HepG2 (cell line): ENCODE measurements around the gene SPNS2. TPM values are rescaled to one million over a fixed set of nuclear protein-coding genes. Genes with fewer than 3 reads are reported as not detected.

ENCODE experiments used
- ATAC-seq: fragments of 200-7000 bp; cut with Tn5 transposase; 3 replicates; pipeline ENCODE4 v1.9.1; 2020; ENCODE audit warnings: mild to moderate bottlenecking, moderate library complexity
- BruUV-seq: library from RNA; stranded (reverse); fragments of 400-500 nt; replicated peaks from 2 replicates; lab custom pipeline; 2021; lab: Mats Ljungman, UMichigan
- CTCF ChIA-PET: fragments of 300-600 bp; formaldehyde crosslinking; extraction: SDS; loops from one replicate; lab custom pipeline; 2021; ENCODE audit warnings: low total read pairs, inconsistent platforms, low intra/inter-chr PET ratio; lab: Yijun Ruan, JAX
- POLR2A ChIA-PET: fragments of 350-600 bp; sonication (Branson Sonifier 250); formaldehyde crosslinking; loops from one replicate; lab custom pipeline; 2020; ENCODE audit warnings: antibody characterized with exemption, inconsistent platforms; lab: Yijun Ruan, JAX
- DNase-seq: peaks from one replicate; pipeline ENCODE4 v3.0.0-alpha.2; 2015; ENCODE audit warnings: low spot score
- FAIRE-seq: peaks from 3 replicates; lab custom pipeline; 2011; peaks lifted over from hg19 to GRCh38; lab: Jason Lieb, UNC
- H2AFZ ChIP-seq: one replicate; pipeline ENCODE4 v1.6.1; 2011; ENCODE audit warnings: low read length, inconsistent platforms
- H3K27ac ChIP-seq: fragments of 300-600 bp; 3 replicates; pipeline ENCODE4 v1.8.0; 2011; ENCODE audit warnings: mixed run types, mild to moderate bottlenecking, mixed read lengths, low read length, inconsistent platforms; ENCODE audit not compliant: insufficient read depth; ENCODE audit errors: extremely low read length
- H3K27me3 ChIP-seq, 2 experiments: fragments of 200-600 bp in 1 of 2; 2 replicates in 1 of 2; 3 replicates in 1 of 2; pipeline versions ENCODE4 v1.6.0 to v1.8.0; 2011; ENCODE audit warnings: low read length in 2 of 2, mild to moderate bottlenecking in 2 of 2, moderate library complexity in 2 of 2, inconsistent platforms in 1 of 2; ENCODE audit not compliant: insufficient read depth in 2 of 2, control insufficient read depth in 1 of 2
- H3K36me3 ChIP-seq, 2 experiments: fragments of 200-600 bp in 1 of 2; replicated peaks in 1 of 2; 2 replicates in 1 of 2; 3 replicates in 1 of 2; pipeline versions ENCODE4 v1.5.1 to v1.8.0; 2011; ENCODE audit warnings: low read length in 2 of 2, inconsistent platforms in 1 of 2; ENCODE audit not compliant: insufficient read depth in 2 of 2, control insufficient read depth in 1 of 2
- H3K4me1 ChIP-seq: 2 replicates; pipeline ENCODE4 v1.5.1; 2012; ENCODE audit warnings: low read length, inconsistent platforms; ENCODE audit not compliant: insufficient read depth
- H3K4me2 ChIP-seq: 2 replicates; pipeline ENCODE4 v1.6.0; 2011; ENCODE audit warnings: low read depth, low read length, inconsistent platforms
- H3K4me3 ChIP-seq, 3 experiments: fragments of 200-600 bp in 1 of 3; sonication (generic), shearing (Covaris generic) in 1 of 3; replicated peaks in 1 of 3; 2 replicates each; pipeline ENCODE4 v1.5.1; 2011 to 2016; ENCODE audit warnings: low read length in 3 of 3, inconsistent platforms in 2 of 3, low read depth in 2 of 3, mild to moderate bottlenecking in 2 of 3, control low read depth in 1 of 3, mixed read lengths in 1 of 3; ENCODE audit not compliant: insufficient read depth in 1 of 3
- H3K79me2 ChIP-seq: one replicate; pipeline ENCODE4 v1.6.1; 2011; ENCODE audit warnings: low read length, inconsistent platforms; ENCODE audit not compliant: insufficient read depth
- H3K9ac ChIP-seq: 2 replicates; pipeline ENCODE4 v1.6.0; 2011; ENCODE audit warnings: mild to moderate bottlenecking, low read depth, low read length, inconsistent platforms; ENCODE audit not compliant: insufficient read depth
- H3K9me3 ChIP-seq: 2 replicates; pipeline ENCODE4 v1.5.1; 2012; ENCODE audit warnings: mild to moderate bottlenecking, low read length
- H4K20me1 ChIP-seq: 2 replicates; pipeline ENCODE4 v1.6.0; 2011; ENCODE audit warnings: inconsistent platforms, mild to moderate bottlenecking, low read length, moderate library complexity; ENCODE audit not compliant: insufficient read depth
- NFIC ChIP-seq: IDR thresholded peaks from 2 replicates; pipeline ENCODE4 v1.6.1; 2012; ENCODE audit warnings: mild to moderate bottlenecking, low read length, inconsistent platforms
- ZFX ChIP-seq: sonication (generic); formaldehyde crosslinking; IDR thresholded peaks from 2 replicates; pipeline ENCODE4 v1.4.0; 2020; ENCODE audit warnings: mild to moderate bottlenecking, low read depth, missing genetic modification reagents, moderate library complexity
- ZFY ChIP-seq: sonication (generic); formaldehyde crosslinking; IDR thresholded peaks from 2 replicates; pipeline ENCODE4 v1.4.0; 2020; ENCODE audit warnings: missing genetic modification reagents
- ZNF124 ChIP-seq: sonication (generic); formaldehyde crosslinking; IDR thresholded peaks from 2 replicates; pipeline ENCODE4 v1.4.0; 2020; ENCODE audit warnings: missing genetic modification reagents
- ZNF496 ChIP-seq: sonication (generic); formaldehyde crosslinking; IDR thresholded peaks from 2 replicates; pipeline ENCODE4 v1.8.1; 2023; ENCODE audit warnings: mild to moderate bottlenecking, moderate library complexity, missing genetic modification reagents; ENCODE audit not compliant: insufficient replicate concordance
- ZNF543 ChIP-seq: sonication (generic); formaldehyde crosslinking; IDR thresholded peaks from 2 replicates; pipeline ENCODE4 v1.4.0; 2020; ENCODE audit warnings: mild to moderate bottlenecking, missing genetic modification reagents
- ZNF780A ChIP-seq: sonication (generic); formaldehyde crosslinking; IDR thresholded peaks from 2 replicates; pipeline ENCODE4 v1.8.0; 2022; ENCODE audit warnings: mild to moderate bottlenecking, missing genetic modification reagents, moderate library complexity
- ZSCAN30 ChIP-seq: sonication (generic); formaldehyde crosslinking; IDR thresholded peaks from 2 replicates; pipeline ENCODE4 v1.5.0; 2020; ENCODE audit warnings: mild to moderate bottlenecking, missing genetic modification reagents
- WGBS: methylation state at CpG from one replicate; pipeline ENCODE4 v1.1.6; 2017; ENCODE audit warnings: low lambda C conversion rate; 5-methylcytosine and 5-hydroxymethylcytosine counted together
- in situ Hi-C: cut with HindIII; loops from 2 replicates; pipeline ENCODE4 v1.10.0; 2017; ENCODE audit warnings: low pct_unique_long_range_greater_than_20kb; ENCODE audit not compliant: extremely low pct_ligation_motif_present
- intact Hi-C: fragments of 100-400 bp; cut with micrococcal nuclease; formaldehyde crosslinking; loops from one replicate; pipeline ENCODE4 v1.10.0; 2022; ENCODE audit not compliant: unreplicated experiment
- polyA plus RNA-seq, 8 experiments: library from polyadenylated mRNA; depleted of rRNA in 3 of 8; stranded (reverse) in 7 of 8; unstranded in 1 of 8; fragments of >200 nt; fragmentation: Illumina TruSeq in 4 of 8; extraction: Trizol in 4 of 8; gene quantifications; 2 replicates each; pipeline versions ENCODE4 v1.2.1 to v1.2.3, GENCODE V29; 2011 to 2016; ENCODE audit warnings: low read depth in 4 of 8, missing spikeins in 1 of 8, mixed read lengths in 1 of 8; ENCODE audit not compliant: insufficient read depth in 1 of 8
- total RNA-seq, 5 experiments: library from RNA; depleted of rRNA; stranded (reverse); fragments of >200 nt; fragmentation: Illumina TruSeq; extraction: Trizol; gene quantifications; 2 replicates each; pipeline ENCODE4 v1.2.3, GENCODE V29; 2016; ENCODE audit warnings: low read depth in 1 of 5
- TF ChIP-seq, protein P1 (sequence below): sonication (generic); formaldehyde crosslinking; IDR thresholded peaks from 2 replicates; pipeline ENCODE4 v1.8.1; 2023; ENCODE audit warnings: missing genetic modification reagents, mild to moderate bottlenecking, borderline replicate concordance
- TF ChIP-seq, protein P2 (sequence below): sonication (generic); formaldehyde crosslinking; IDR thresholded peaks from 2 replicates; pipeline ENCODE4 v1.5.0; 2020; ENCODE audit warnings: missing genetic modification reagents

The SPNS2 gene
- total and polyA plus RNA-seq, 2 of the 13 experiments (the other 11 are each of a cell fraction or from before 2014, with no cell fraction given) = 0.01 TPM; not detected in 1

DNA sequence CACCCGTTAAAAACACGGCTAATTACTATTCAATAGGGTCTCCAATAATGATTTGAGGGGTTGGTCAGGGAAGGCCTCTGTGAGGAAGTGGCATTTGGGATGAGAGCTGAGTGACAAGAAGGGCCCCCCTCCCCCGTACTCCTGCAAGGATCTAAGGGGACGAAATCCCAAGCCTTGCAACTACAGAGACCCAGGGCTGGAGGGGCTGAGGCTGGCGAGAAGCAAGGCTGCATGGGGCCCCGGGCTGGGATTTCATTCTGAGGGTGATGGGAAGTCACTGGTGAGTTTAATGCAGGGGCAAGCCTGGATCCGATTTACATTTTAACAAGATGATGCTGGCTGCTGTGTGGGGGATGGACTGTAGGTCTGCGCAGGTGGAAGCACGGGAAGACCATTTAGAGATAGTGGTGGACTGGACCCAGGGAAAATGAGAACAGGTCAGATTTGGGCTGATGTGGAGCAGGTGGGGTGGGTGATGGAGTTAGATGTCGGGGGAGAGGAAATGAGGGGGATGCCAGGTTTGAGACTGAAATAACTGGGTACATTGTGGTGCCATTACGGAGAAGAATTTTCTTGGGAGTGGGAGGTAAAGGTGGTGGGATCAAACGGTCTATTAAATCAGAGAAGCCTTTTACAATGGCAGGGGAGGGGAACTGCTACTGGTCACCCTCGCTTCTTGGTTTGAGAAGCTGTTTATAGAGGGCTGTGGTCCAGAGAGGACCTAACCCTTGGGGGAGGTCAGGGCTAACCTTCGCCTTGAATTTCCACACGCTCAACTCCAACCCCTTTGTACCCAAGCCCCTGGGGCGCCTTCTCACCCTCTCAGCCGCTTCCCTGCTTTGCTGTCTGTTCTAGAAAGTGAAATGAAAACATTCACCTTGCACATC lies 57.4 kb downstream of the SPNS2 start (continued):
- no peak for TF ChIP-seq ZFX (CRISPR knock-in tag)
- TF ChIP-seq, protein P1, sequence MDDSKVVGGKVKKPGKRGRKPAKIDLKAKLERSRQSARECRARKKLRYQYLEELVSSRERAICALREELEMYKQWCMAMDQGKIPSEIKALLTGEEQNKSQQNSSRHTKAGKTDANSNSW (CRISPR knock-in tag) = no peak
- no peak for TF ChIP-seq ZNF543 (CRISPR knock-in tag)
- no peak for TF ChIP-seq ZNF780A
- no peak for TF ChIP-seq NFIC
- TF ChIP-seq, protein P2, sequence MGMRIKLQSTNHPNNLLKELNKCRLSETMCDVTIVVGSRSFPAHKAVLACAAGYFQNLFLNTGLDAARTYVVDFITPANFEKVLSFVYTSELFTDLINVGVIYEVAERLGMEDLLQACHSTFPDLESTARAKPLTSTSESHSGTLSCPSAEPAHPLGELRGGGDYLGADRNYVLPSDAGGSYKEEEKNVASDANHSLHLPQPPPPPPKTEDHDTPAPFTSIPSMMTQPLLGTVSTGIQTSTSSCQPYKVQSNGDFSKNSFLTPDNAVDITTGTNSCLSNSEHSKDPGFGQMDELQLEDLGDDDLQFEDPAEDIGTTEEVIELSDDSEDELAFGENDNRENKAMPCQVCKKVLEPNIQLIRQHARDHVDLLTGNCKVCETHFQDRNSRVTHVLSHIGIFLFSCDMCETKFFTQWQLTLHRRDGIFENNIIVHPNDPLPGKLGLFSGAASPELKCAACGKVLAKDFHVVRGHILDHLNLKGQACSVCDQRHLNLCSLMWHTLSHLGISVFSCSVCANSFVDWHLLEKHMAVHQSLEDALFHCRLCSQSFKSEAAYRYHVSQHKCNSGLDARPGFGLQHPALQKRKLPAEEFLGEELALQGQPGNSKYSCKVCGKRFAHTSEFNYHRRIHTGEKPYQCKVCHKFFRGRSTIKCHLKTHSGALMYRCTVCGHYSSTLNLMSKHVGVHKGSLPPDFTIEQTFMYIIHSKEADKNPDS (CRISPR knock-in tag) = no peak

DNA sequence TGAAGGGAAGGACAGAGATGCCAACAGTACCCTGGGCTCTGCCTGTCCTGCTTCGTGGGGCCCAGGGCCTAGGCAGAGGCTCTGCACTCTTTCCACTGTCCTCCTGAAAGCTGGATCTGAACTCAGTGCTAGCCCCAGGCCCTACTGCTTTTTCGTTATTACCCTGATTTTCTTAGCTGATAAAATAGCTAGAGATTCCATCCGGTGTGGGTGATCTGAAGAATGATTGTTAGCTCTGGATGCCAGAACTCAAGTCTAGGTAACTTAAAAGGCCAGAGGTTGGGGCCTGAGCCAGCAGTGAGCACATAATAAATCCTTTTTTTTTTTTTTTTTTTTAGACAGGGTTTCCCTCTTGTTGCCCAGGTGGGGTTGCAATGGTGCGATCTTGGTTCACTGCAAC lies 58.3 kb downstream of the SPNS2 start:
- CTCF ChIA-PET = no interaction called here
- in situ Hi-C loops = loop anchor here (10.0 kb wide), 1 partner anchor 338 kb away; the partner anchor contains the start of gene C17orf107

More for the DNA sequence above, 58.3 kb downstream of the SPNS2 start:
- intact Hi-C loops = no loop called here
- H3K36me3 ChIP-seq = peaks cover 6 to 16% of the 10 kb centered on the region in 2 experiments; a peak in 3 of 5 replicates
- peak overlapping the region; percentile 99 for H3K4me2 ChIP-seq
- DNase-seq = no peak
- ATAC-seq = no peak
- H3K27me3 ChIP-seq = no peaks in the 10 kb centered on the region
- 53% methylated on average over 4 of the region's 4 CpGs for WGBS
- H3K9me3 ChIP-seq = no peaks in the 10 kb centered on the region
- H2AFZ ChIP-seq = peak overlapping the region; percentile 46
- no peak overlapping the region for H3K27ac ChIP-seq
- no TSS peak for BruUV-seq
- FAIRE-seq = no peak
- TF ChIP-seq ZSCAN30 (CRISPR knock-in tag) (no peak), ZNF124 (CRISPR knock-in tag) (no peak), ZFY (no peak), ZNF543 (CRISPR knock-in tag) (no peak), ZNF496 (CRISPR knock-in tag) (no peak)
- no peak overlapping the region for H3K4me3 ChIP-seq
- no peak overlapping the region for H3K9ac ChIP-seq
- no peaks in the 10 kb centered on the region for H4K20me1 ChIP-seq
- H3K79me2 ChIP-seq = peaks cover 16% of the 10 kb centered on the region
- peaks cover 58% of the 10 kb centered on the region for H3K4me1 ChIP-seq
- POLR2A ChIA-PET = interaction anchor here (0.7 to 3.2 kb wide), 3 partner anchors 10 to 576 kb away, joined by 3 to 21 read pairs (median 3); no protein-coding TSS in a partner anchor
